ENCODE data around the gene BRICD5.

Gene BRICD5

DNA sequence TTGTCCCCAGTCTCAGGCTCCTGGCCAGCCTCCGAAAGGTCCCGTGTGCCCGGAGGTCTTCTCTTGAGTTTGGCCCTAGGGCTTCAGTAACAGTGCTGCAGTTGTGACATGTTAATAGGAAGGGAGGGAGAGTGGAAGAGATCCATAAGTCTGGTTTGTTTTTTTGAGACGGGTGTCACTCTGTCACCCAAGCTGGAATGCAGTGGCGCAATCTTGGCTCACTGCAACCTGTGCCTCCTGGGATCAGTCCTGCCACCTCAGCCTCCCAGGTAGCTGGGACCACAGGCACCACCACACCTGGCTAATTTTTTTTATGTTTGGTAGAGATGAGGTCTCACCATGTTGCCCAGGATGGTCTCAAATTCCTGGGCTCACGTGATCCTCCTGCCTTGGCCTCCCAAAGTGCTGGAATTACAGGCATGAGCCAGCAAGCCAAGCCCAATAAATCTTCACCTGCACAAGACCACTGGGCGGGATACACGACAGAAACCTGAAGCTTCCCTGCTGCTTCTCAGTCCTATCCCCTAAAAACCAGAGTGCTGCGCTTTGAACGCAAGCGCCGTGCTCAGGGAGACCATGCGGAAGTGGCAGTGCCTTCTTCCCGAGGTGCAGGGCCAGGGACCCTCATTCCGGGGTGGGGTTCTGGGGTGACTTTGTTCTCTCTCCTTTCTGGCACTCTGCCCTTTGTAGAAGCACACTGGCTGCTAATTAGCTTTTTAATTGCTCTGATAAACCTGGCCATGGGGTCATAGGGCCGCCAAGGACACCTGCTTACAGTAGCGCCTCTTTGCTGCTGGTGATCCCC lies 44.2 kb downstream of the BRICD5 start:
- H3K27ac ChIP-seq, result no peak overlapping the region
- TF ChIP-seq, protein P1, sequence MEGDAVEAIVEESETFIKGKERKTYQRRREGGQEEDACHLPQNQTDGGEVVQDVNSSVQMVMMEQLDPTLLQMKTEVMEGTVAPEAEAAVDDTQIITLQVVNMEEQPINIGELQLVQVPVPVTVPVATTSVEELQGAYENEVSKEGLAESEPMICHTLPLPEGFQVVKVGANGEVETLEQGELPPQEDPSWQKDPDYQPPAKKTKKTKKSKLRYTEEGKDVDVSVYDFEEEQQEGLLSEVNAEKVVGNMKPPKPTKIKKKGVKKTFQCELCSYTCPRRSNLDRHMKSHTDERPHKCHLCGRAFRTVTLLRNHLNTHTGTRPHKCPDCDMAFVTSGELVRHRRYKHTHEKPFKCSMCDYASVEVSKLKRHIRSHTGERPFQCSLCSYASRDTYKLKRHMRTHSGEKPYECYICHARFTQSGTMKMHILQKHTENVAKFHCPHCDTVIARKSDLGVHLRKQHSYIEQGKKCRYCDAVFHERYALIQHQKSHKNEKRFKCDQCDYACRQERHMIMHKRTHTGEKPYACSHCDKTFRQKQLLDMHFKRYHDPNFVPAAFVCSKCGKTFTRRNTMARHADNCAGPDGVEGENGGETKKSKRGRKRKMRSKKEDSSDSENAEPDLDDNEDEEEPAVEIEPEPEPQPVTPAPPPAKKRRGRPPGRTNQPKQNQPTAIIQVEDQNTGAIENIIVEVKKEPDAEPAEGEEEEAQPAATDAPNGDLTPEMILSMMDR (IDR thresholded peaks at IDR 0.05), result no peak
- TF ChIP-seq ZFX (IDR thresholded peaks at IDR 0.05; ENCODE audit: borderline replicate concordance), result no peak

- TF ChIP-seq, protein P1 (IDR thresholded peaks at IDR 0.05), result no peak
- TF ChIP-seq ZFX (IDR thresholded peaks at IDR 0.05; ENCODE audit: borderline replicate concordance), result no peak
Measured at GRCh38 chr16:2165861-2166260, 44.8 kb downstream of the BRICD5 start.

DNA sequence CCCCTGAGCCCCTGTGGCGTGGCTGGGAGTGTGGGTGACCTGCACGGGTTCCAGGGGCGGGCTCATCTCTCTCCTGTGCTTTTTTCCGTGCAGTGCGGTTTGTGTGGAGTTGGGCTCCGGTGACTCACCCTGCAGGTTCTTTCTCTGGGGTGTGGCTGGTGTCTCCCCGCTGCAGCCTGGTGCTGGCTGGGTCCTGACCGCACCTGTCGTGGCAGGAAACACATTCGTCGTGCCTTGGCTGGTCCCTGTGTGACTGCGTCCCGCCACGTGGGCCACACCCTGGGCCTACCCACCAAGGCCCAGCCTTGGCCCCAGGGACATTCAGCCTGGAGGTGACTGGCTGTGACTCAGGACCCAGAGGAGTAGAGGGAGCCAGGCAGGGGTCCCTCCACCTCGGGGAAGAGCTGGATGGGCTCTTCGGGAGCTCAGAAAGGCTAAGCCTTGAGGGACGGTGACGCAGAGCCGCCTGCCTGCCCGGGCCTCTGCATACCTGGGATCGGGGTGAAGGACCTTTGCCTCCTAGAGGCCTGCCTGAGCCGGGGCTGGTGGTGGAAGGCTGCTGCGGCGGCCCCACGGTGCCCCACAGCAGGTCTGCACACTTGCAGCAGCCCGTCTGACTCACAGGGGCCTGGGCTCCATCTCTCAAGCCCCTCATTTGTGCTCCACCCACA lies 47.3 kb downstream of the BRICD5 start:
- no peak overlapping the region for H3K27ac ChIP-seq
- no peak for TF ChIP-seq ZFX (IDR thresholded peaks at IDR 0.05; ENCODE audit: borderline replicate concordance)

More at GRCh38 chr16:2165861-2166260, 44.8 kb downstream of the BRICD5 start:
- no peak overlapping the region for H3K27ac ChIP-seq

- H3K27ac ChIP-seq, result no peak overlapping the region
Measured at GRCh38 chr16:2162676-2163118, 48.0 kb downstream of the BRICD5 start.

DNA sequence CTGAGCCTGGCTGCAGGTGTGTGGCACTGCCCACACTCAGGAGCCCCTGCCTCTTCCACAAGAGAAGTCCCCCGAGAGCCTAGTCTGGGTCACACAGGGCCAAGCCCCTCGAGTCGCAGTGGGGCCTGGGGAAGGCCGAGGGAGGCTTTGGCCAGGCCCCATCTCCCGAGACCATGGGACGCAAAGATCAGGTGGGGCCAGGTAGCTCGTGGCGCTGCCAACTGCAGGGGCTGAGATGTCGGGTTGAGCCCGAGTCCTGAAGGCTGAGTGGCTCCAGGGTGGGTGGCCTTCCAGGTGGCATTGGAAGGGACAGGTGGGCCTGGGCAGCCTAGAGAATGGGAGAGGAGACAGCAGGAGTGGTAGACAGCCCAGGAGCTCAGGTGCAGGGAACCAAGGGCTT lies 48.8 kb downstream of the BRICD5 start:
- H3K27ac ChIP-seq, result no peak overlapping the region
- no peak for TF ChIP-seq ZFX (IDR thresholded peaks at IDR 0.05; ENCODE audit: borderline replicate concordance)
- TF ChIP-seq, protein P1 (IDR thresholded peaks at IDR 0.05), result no peak

More at GRCh38 chr16:2162676-2163118, 48.0 kb downstream of the BRICD5 start:
- TF ChIP-seq ZFX (IDR thresholded peaks at IDR 0.05; ENCODE audit: borderline replicate concordance), result no peak
- TF ChIP-seq, protein P1 (IDR thresholded peaks at IDR 0.05), result no peak

- H3K27ac ChIP-seq, result no peak overlapping the region
Measured at GRCh38 chr16:2160915-2161551, 49.6 kb downstream of the BRICD5 start.

More at GRCh38 chr16:2160915-2161551, 49.6 kb downstream of the BRICD5 start:
- TF ChIP-seq, protein P1 (IDR thresholded peaks at IDR 0.05), result no peak
- no peak for TF ChIP-seq ZFX (IDR thresholded peaks at IDR 0.05; ENCODE audit: borderline replicate concordance)
